Fibroblast of villous mesenchyme (primary cell): ENCODE measurements around the gene THRB. TPM values are rescaled to one million over a fixed set of nuclear protein-coding genes. Genes with fewer than 3 reads are reported as not detected.

Experiments
- DNase-seq: peaks from one replicate; pipeline ENCODE4 v3.0.0-alpha.2; 2010; ENCODE audit warnings: low read depth
- H3K4me3 ChIP-seq: 2 replicates; pipeline ENCODE4 v1.5.1; 2011; ENCODE audit warnings: low read depth, mild to moderate bottlenecking, low read length
- total RNA-seq: library from RNA; depleted of rRNA; stranded (reverse); fragments of >200 nt; gene quantifications from 2 replicates; pipeline ENCODE4 v1.2.3, GENCODE V29; 2012
- TF ChIP-seq, protein P1 (sequence below): IDR thresholded peaks from 2 replicates; pipeline ENCODE4 v1.5.1; 2012; ENCODE audit warnings: low read depth, mild to moderate bottlenecking, low read length; ENCODE audit not compliant: insufficient read depth

Gene THRB
- total RNA-seq, 1 donor: 13.4 TPM

GRCh38 chr3:24235121-24235520 is 259.5 kb downstream of the THRB start:
- no peak overlapping the region for H3K4me3 ChIP-seq
- no peak for DNase-seq
- TF ChIP-seq, protein P1, sequence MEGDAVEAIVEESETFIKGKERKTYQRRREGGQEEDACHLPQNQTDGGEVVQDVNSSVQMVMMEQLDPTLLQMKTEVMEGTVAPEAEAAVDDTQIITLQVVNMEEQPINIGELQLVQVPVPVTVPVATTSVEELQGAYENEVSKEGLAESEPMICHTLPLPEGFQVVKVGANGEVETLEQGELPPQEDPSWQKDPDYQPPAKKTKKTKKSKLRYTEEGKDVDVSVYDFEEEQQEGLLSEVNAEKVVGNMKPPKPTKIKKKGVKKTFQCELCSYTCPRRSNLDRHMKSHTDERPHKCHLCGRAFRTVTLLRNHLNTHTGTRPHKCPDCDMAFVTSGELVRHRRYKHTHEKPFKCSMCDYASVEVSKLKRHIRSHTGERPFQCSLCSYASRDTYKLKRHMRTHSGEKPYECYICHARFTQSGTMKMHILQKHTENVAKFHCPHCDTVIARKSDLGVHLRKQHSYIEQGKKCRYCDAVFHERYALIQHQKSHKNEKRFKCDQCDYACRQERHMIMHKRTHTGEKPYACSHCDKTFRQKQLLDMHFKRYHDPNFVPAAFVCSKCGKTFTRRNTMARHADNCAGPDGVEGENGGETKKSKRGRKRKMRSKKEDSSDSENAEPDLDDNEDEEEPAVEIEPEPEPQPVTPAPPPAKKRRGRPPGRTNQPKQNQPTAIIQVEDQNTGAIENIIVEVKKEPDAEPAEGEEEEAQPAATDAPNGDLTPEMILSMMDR: no peak

DNA sequence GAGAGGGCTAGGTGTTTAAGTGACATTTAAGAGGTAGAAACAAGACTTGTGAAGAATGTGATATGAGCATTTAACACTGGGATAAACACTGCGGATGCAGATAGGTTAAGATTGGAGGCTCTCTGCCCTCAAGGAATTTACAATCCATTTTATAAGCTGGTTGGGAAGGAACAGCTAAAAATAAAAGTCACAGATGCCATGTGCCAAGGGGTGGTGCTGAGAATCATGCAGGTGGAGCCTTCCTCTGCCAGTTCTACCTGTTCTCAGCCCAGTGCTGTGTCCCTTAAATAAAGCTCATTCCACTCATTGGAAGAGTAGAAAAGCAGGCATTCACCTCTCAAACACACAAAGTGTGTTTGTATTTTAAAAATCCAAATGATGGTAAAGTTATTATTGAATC is 261.9 kb downstream of the THRB start:
- no peak overlapping the region for H3K4me3 ChIP-seq
- DNase-seq: no peak
- TF ChIP-seq, protein P1: no peak

GRCh38 chr3:24229468-24230221 is 265.0 kb downstream of the THRB start:
- TF ChIP-seq, protein P1: no peak
- no peak for DNase-seq

DNA sequence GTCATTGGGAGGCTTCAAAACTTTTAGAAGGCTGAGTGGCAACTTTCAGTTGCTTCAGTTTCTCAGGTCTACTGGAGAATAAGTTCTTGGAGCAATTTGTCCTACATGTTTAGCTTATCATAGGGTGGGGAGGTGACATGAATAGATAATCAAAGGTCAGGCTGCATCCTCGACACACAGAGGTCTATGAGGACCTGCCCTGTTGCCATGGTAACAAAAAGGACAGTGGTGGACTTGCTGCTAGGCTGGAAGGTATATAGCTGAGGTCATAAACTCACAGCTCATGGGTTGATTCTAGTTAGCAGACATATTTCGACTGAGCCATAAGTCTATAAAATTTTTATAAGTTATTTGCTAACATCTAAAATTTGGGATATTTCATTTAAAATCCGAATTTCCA is 267.0 kb downstream of the THRB start:
- no peak overlapping the region for H3K4me3 ChIP-seq
- no peak for DNase-seq
- TF ChIP-seq, protein P1: no peak

More at GRCh38 chr3:24229468-24230221, 265.0 kb downstream of the THRB start:
- no peak overlapping the region for H3K4me3 ChIP-seq

GRCh38 chr3:24226397-24226796 is 268.3 kb downstream of the THRB start:
- H3K4me3 ChIP-seq: no peak overlapping the region
- TF ChIP-seq, protein P1: no peak
- no peak for DNase-seq

DNA sequence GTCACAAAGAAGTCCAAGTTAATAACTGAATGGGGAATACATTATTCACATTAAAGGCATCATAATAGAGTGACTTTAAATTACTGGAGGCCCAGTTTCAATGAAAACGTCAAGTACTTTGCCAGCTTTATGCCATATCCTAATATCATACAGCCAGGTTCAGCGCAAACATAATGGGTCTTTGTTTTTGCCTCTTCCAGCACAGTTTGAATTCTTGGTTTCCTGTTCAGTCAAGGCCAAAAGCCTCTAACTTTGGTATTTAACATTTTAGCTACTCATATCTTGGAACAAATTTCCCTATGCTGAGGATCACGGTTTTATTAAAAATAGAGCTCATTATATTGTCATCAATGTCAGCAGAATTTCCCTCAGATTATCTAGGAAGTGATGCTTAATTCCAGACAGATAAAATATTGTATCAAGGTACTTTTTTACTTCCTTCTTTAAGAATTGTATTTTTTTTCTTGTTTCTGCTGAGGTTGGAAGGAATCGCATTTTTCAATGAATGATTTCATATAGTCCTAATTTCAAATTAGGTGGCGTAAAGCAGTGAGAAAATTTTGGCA is 269.2 kb downstream of the THRB start:
- TF ChIP-seq, protein P1: no peak
- no peak overlapping the region for H3K4me3 ChIP-seq
- DNase-seq: no peak
